NOMO-1 treated with DMSO at 0.1 percent for 48 hours (cell line): ENCODE measurements around the gene TCERG1L.
"Not testable (repeated sequence)": the region's sequence is repeated elsewhere in the genome, so short reads cannot be mapped to it uniquely, and the experiment has no call there.

Source experiments
- DNase-seq: peaks from one replicate; lab custom pipeline; 2025; ENCODE audit not compliant: unreplicated experiment; lab: John Stamatoyannopoulos, UW

TCERG1L gene

GRCh38 chr10:131111471-131112080 is 199.9 kb downstream of the TCERG1L start:
- DNase-seq, result no peak

GRCh38 chr10:131111007-131111406 is 200.5 kb downstream of the TCERG1L start:
- no peak for DNase-seq

GRCh38 chr10:131110241-131110783 is 201.2 kb downstream of the TCERG1L start:
- DNase-seq, result no peak

GRCh38 chr10:131109726-131110125 is 201.8 kb downstream of the TCERG1L start:
- no peak for DNase-seq

GRCh38 chr10:131109291-131109690 is 202.2 kb downstream of the TCERG1L start:
- DNase-seq, result no peak

GRCh38 chr10:131107970-131108369 is 203.6 kb downstream of the TCERG1L start:
- DNase-seq, result no peak

- no peak for DNase-seq
Observed at GRCh38 chr10:131102676-131103075, 208.8 kb downstream of the TCERG1L start.

GRCh38 chr10:131102147-131102546 is 209.4 kb downstream of the TCERG1L start:
- no peak for DNase-seq

GRCh38 chr10:131100418-131101410 is 210.8 kb downstream of the TCERG1L start:
- not testable (repeated sequence) for DNase-seq

- DNase-seq, result no peak
Observed at GRCh38 chr10:131099028-131099726, 212.3 kb downstream of the TCERG1L start.

- DNase-seq, result no peak
Observed at GRCh38 chr10:131098416-131098952, 213.0 kb downstream of the TCERG1L start.

- DNase-seq, result no peak
Observed at GRCh38 chr10:131096031-131096430, 215.5 kb downstream of the TCERG1L start.

- no peak for DNase-seq
Observed at GRCh38 chr10:131095313-131095580, 216.3 kb downstream of the TCERG1L start.

GRCh38 chr10:131094527-131095312 is 216.8 kb downstream of the TCERG1L start:
- no peak for DNase-seq

GRCh38 chr10:131093795-131094366 is 217.6 kb downstream of the TCERG1L start:
- DNase-seq, result no peak

GRCh38 chr10:131093346-131093745 is 218.2 kb downstream of the TCERG1L start:
- no peak for DNase-seq

- no peak for DNase-seq
Observed at GRCh38 chr10:131092876-131093275, 218.6 kb downstream of the TCERG1L start.

- DNase-seq, result no peak
Observed at GRCh38 chr10:131092386-131092785, 219.1 kb downstream of the TCERG1L start.

- no peak for DNase-seq
Observed at GRCh38 chr10:131091682-131092081, 219.8 kb downstream of the TCERG1L start.
